AG10803 (cell line): ENCODE measurements around the gene RNF180.

ENCODE experiments used
- DNase-seq: peaks from one replicate; pipeline ENCODE4 v3.0.0; 2010; ENCODE audit warnings: low read depth
- H3K4me3 ChIP-seq: 2 replicates; pipeline ENCODE4 v1.5.1; 2011; ENCODE audit warnings: mild to moderate bottlenecking, low read length, control low read depth
- TF ChIP-seq, protein P1 (sequence below): conservative IDR thresholded peaks from 2 replicates; pipeline ENCODE4 v1.5.1; 2011; ENCODE audit warnings: mild to moderate bottlenecking, low read length, control low read depth, inconsistent platforms

The RNF180 gene

DNA sequence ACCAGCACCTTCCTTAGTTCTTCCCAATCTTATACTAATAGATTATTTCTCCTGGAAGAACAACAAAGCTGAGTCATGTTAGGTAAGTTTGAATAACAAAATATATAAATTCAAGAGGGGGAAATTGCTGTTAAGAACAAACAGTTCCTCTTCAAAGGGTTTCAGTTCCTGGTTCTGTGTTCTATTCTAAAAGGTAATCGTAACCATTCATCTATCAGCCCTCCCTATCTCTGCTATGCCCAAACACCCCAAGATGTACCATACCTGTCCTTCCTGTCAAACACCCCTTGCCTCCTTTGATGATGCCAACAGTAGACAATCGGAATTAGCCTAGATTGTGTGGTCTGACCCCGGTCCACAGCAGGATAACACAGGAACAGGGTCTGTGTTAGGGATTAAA lies 4.2 kb upstream of the RNF180 start:
- TF ChIP-seq, protein P1, sequence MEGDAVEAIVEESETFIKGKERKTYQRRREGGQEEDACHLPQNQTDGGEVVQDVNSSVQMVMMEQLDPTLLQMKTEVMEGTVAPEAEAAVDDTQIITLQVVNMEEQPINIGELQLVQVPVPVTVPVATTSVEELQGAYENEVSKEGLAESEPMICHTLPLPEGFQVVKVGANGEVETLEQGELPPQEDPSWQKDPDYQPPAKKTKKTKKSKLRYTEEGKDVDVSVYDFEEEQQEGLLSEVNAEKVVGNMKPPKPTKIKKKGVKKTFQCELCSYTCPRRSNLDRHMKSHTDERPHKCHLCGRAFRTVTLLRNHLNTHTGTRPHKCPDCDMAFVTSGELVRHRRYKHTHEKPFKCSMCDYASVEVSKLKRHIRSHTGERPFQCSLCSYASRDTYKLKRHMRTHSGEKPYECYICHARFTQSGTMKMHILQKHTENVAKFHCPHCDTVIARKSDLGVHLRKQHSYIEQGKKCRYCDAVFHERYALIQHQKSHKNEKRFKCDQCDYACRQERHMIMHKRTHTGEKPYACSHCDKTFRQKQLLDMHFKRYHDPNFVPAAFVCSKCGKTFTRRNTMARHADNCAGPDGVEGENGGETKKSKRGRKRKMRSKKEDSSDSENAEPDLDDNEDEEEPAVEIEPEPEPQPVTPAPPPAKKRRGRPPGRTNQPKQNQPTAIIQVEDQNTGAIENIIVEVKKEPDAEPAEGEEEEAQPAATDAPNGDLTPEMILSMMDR = no peak
- DNase-seq = no peak
- no peak overlapping the region for H3K4me3 ChIP-seq

DNA sequence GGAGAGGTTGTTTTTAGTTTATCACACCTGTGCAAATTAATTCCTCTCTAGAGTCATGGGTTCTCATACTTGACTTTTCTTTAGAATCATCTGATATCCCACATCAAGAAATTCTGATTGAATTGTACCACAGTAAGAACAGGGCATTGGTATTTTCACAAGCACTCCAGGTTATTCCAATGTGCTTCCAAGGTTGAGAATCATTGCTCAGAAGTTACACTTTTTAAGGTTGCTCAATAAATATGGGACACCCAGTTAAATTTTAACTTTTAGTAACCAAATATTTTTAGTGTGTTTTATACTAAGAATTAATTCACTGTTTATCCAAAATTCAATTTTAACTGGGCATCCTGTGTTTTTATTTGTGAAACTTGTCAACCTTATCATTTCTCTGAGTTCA lies 2.5 kb upstream of the RNF180 start:
- TF ChIP-seq, protein P1 = no peak
- no peak for DNase-seq
- no peak overlapping the region for H3K4me3 ChIP-seq

DNA sequence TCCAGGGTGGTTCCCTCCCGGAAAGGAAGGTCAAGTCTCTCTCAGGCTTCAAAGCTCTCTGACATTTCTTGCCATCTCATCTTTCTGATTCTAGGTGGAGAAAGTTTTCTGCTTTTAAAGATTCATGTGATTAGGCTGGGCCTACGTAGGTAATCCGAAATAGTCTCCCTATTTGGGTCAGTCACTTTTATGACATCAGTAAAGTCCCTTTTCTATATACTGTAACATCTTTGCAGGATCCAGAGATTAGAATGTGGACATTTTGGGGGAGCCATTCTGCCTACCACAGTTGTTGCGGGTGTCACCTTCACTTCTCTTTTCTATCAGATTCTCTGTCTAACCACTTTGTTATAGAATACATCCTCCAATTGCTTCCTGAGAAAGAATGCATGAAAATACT lies 1.9 kb upstream of the RNF180 start:
- TF ChIP-seq, protein P1 = no peak
- H3K4me3 ChIP-seq = no peak overlapping the region
- DNase-seq = no peak

DNA sequence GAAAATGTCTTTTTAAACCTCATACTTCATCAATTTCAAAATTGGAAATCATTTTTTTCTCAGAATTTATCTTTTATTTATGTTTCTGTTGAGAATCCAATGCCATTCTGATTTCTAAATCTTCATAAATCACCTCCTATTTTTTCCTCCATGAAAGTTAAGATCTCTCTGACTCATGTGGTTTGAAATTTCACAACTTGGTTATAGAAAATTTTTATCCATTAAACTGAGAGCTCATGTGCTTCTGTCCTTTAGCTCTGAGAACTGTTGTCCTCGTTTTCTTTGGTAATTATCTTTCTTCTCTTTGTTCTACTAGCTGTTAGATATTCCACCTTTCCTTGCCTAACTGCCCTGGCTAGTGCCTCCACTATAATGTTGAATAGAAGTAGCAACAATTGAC lies 1.5 kb upstream of the RNF180 start:
- TF ChIP-seq, protein P1 = no peak

DNA sequence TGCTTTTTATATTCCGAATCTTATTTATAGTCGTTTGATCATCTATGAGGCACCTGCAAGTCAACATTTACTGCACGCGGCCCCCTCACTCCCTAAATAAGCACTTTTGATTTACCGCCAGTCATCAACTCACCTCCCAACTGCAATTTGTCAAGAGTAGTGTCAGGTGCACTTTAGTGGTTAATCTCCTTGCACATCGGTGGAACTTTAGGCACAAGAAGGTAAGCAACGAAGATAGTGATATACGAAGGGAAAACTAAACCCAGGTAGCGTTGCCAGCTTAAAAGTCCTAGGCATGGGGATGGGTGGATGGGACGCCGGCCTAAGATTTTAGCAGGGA lies 513 bp upstream of the RNF180 start:
- TF ChIP-seq, protein P1 = no peak
- DNase-seq = no peak
- H3K4me3 ChIP-seq = peak overlapping the region; percentile 54

More for the DNA sequence above, 1.5 kb upstream of the RNF180 start:
- DNase-seq = no peak
- no peak overlapping the region for H3K4me3 ChIP-seq

DNA sequence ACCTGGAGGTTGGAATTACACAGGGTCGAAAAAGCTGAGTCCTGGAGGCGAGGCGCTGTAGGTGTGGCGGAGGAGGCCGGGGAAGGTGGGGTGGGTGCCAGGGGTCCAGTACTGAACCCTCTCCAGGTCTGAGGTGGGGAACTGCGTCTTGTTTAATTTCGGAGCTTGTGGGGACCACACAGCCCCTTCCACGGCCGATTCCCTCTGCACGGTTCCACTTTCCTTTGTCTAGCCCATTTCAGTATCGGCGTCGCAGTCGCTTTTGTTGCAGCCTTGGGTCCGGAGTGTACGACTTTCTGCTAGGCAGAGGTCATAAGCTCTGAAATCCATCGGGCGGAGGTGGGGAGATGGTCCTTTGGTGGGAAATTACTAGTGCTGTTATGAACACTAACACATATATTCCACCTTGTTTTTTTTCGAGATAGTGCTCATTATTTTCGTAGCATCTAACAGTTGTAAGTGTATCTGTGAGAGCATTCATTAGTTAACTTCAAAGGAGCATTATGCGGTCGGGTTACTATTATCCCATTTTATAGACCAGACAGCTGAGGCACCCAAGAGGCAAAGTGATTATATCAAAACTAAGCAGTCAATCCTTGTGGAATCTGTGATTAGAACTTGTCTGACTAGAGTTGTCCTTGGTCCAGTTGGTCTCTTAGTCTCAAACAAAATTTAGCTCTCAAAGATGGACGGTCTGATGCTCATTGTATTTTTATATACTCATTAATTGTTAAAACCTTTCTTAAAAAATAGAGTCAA lies 737 bp downstream of the RNF180 start:
- TF ChIP-seq, protein P1 = no peak
- peak overlapping the region; percentile 54 for H3K4me3 ChIP-seq
- DNase-seq = no peak

DNA sequence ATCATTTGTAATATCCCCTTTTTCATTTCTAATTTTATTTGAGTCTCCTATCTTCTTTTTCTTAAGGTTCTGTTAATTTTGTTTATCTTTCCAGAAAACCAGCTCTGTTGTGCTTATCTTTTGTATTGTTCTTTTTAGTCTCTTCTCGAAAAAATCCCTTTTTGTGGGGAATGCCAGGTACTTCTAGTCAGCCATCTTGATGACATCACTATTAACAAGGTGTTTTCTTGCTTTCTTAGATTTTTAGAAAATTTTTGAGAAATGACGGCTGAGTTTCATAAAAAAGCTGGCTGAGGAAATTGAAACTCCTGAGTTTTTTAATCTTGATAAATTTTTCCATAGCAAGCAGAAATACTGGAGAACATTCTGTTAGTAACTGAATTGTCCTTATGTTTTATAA lies 10.7 kb downstream of the RNF180 start:
- no peak overlapping the region for H3K4me3 ChIP-seq
- TF ChIP-seq, protein P1 = no peak
- DNase-seq = no peak
